HG02610 (cell line): ENCODE measurements around the gene MYMX.

ENCODE experiments used
- ATAC-seq: cut with Tn5 transposase; IDR thresholded peaks from one replicate; pipeline ENCODE4 v1.9.1; 2021; ENCODE audit warnings: mild to moderate bottlenecking, moderate library complexity; ENCODE audit not compliant: unreplicated experiment

The MYMX gene

GRCh38 chr6:44249082-44249748 is 32.5 kb downstream of the MYMX start:
- ATAC-seq = no peak

- no peak for ATAC-seq
These were observed 33.5 kb downstream of the MYMX start for GRCh38 chr6:44250067-44250717.

DNA sequence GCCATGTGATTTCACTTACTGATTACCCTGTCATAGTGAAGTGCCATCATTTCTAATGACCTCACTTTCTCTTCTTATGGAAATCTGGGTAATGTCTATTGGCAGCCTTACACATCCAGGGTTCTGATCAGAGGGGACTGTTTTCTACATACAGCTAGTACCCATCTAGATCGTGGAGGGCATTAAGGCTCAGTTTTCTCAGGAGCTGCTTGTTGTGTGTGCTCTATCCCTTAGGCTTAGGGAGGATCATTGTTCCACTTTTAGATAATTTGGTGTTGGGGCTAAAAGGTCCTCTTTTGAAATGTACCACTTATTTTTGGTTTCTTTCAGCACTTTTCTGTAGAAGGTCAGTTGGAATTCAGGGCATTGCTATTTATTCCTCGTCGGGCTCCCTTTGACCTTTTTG is 34.0 kb downstream of the MYMX start:
- ATAC-seq = no peak

- ATAC-seq = no peak
These were observed 35.1 kb downstream of the MYMX start for GRCh38 chr6:44251576-44252524.

DNA sequence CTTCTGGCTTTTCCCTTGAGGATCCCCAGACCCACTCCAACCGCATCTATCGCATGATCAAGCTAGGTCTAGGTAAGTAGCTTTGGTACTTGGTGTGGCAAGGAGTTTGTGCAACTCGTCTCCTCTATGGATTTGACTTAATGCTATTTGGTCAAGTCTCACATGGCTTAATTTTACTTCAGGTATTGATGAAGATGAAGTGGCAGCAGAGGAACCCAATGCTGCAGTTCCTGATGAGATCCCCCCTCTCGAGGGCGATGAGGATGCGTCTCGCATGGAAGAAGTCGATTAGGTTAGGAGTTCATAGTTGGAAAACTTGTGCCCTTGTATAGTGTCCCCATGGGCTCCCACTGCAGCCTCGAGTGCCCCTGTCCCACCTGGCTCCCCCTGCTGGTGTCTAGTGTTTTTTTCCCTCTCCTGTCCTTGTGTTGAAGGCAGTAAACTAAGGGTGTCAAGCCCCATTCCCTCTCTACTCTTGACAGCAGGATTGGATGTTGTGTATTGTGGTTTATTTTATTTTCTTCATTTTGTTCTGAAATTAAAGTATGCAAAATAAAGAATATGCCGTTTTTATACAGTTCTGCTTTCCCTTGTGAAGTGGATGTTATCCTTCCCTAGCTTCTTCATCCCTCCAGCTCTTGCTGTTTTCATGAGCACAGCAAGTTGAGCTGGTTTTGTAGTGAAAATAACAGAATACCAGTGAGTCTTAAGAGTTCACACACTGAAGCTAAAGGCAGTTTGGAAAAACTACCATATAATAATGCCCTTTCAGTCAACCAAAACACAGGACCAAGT is 36.8 kb downstream of the MYMX start:
- no peak for ATAC-seq

- ATAC-seq = no peak
These were observed 37.7 kb downstream of the MYMX start for GRCh38 chr6:44254191-44255104.

DNA sequence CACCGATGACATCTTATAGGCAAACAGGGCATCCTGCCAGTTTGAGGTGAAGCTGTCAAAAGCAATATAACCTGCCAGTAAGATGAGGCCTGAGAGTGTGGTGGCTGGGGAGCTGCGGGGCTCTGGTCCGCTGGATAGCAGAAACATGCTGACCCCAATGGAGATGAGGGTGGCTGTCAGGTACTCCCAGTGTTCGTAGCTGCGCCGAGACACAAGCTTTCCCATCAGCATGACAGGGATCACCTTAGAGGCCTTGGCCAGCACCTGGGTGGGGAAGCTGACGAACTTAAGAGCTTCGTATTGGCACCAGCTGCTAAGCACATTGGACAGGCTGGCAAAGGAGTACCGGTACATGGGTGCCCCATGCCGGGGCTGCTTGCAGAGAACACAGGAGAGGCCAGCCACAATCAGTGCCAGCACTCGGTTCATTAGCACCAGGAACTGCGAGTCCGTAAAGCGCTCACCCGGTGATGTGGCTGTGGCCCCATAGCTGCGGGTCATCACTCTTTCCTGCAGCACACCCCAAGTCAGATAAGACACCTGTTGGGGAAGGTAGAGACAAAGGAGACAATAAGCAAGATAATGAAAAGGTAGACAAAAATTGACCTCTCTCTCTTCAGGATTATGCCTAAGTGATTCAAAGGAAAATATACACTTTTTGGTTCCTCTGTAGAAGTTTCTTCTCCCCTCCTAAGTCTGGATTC is 38.5 kb downstream of the MYMX start:
- ATAC-seq = no peak

DNA sequence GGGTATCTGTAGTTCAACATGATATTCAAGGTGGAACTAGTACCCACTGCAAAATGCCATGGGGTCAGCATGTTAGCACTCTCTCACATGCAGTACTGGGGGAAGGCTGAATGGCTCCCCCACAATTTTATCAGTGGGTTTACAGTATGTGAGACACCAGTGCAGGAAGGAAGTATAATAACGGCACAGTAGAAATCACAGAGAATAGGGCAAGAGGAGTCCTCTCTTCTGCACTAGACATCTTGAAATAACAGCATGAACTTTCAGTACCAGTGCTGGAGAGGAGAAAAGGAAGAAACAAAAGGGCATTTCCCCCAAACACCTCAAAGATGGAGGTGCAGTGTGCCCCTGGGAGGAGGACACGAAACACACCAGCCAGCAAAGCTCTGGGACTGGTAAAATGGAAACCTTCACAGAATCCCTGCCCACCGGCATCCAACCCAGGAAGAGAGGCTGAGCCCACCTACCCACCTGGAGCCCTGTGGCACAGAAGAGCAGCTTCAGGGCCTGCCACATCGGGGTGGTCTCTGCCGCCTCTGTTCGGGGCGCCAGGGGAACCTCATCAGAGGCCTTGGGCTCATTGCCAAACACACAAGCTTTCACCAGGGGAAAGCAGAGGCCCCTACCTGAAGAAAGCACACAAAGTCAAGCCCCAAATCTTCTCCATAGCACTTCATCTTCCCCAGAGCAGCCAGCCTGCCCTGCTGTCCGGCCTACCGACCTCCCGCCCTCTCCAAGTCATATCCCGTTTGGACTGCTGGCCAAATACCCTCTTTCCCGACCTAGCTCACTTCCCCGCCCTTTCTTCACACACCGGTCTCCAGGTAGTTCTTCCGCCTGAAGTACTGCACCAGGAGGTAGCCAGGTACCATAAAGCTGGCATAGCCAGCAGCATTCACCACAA is 39.4 kb downstream of the MYMX start:
- no peak for ATAC-seq

- ATAC-seq = no peak
These were observed 40.0 kb downstream of the MYMX start for GRCh38 chr6:44256775-44257024.

DNA sequence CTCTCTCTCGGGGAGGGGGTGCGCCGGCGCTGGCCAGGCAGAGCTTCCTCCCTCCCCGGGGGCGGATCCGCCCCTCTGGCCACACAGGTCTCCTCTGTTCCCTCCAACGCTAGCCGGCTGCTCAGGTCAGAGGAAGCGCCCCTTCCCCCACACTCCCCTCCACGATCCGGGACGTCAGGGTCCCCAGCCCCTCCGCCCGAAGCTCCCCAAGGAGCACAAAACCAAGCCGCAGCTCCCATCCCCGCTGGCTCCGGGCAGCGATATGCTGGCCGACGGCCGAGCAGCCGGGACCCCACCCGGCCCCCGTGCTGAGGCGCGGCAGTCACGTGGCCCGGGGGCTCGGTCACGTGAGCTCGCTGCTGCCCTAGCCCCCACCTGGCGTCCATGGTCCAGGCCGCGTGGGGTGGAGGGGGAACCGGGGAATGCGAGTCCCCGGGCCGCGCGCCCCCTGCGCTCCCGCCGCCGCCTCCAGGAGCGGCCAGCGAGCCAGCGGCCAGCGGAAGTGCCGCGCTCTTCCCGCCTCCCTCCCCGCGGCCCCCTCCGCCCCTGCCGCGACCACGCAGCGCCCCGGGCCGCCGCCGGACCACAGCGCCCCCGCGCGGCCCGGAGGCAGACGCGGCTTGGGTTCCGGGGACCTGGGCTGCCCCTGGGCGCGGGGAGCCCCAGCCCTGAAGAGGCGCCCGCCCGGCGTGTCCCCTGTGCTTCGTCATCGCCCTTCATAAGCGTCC is 40.5 kb downstream of the MYMX start, which contains the start of gene SLC35B2:
Gene SLC35B2, minus strand, starts transcription at position 504 of the 728 bp plus-strand sequence. Its CDS starts 118 bp downstream, at position 386.
- peak; percentile 34 for ATAC-seq

- ATAC-seq = peak; percentile 17
These were observed 41.1 kb downstream of the MYMX start for GRCh38 chr6:44257753-44258324.

DNA sequence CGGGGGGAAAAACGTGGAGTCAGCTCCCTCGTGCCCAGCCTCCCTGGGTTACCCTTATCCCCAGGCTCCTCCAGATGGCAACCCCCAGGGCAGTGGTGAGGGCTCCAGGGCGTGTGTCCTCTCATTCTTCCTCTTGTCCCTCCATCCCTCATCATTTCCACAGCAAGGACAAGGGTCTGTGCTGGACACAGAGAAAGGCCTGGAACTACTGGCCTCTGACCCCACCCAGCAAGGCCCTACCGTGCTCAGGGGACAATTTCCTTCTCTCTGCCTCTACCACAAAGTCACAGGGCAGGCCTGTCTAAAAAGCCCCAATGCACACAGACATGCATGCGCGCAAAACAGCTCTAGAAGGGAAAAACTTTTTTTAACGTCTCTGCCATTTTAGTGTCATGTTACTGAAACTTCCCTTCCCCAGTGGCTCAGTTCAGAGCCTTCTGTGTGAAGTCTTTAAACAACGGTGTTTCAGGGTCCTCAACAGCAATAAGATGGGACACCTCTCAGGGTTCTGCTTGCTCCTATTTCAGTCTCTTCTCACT is 41.7 kb downstream of the MYMX start:
- ATAC-seq = no peak

- ATAC-seq = no peak
These were observed 42.2 kb downstream of the MYMX start for GRCh38 chr6:44258921-44259320.

DNA sequence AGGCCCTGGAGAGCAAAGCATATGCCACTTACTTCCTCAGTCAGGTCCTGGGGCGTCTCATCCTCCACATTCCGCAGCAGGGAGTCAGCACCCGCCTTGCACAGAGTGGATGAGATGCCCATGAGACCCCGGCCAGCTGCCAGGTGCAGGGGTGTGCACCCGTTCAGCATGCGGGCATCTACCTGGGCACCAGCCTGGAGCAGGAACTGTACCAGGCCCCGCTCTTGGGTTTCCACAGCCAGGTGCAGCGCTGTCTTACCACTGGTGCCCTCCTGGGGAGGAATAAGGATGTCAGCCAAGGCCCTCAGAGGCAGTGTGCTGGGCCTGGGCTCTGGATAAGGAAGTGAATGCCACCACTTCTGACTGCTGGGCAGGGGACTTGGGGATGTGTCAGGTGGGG is 43.3 kb downstream of the MYMX start:
- ATAC-seq = no peak

- no peak for ATAC-seq
These were observed 43.9 kb downstream of the MYMX start for GRCh38 chr6:44260451-44261297.

- ATAC-seq = no peak
These were observed 44.9 kb downstream of the MYMX start for GRCh38 chr6:44261581-44261980.
